GM12878 (cell line): ENCODE results near the gene CRYGS. TPM values are rescaled to one million over a fixed set of nuclear protein-coding genes. Genes with fewer than 3 reads are reported as not detected.
"Not testable (repeated sequence)": the region's sequence is repeated elsewhere in the genome, so short reads cannot be mapped to it uniquely, and the experiment has no call there.

Source experiments
- ATAC-seq: fragments of 200-7000 bp; cut with Tn5 transposase; 3 replicates; pipeline ENCODE4 v1.9.1; 2020; ENCODE audit warnings: mild to moderate bottlenecking, moderate library complexity
- BruUV-seq: library from RNA; stranded (reverse); fragments of 400-500 nt; replicated peaks from 2 replicates; lab custom pipeline; 2021; lab: Mats Ljungman, UMichigan
- CTCF ChIA-PET: fragments of 300-600 bp; sonication (Branson Sonifier 250); formaldehyde crosslinking; extraction: SDS; loops from one replicate; lab custom pipeline; 2021; ENCODE audit warnings: inconsistent platforms; lab: Yijun Ruan, JAX
- POLR2A ChIA-PET: fragments of 350-600 bp; formaldehyde crosslinking; extraction: SDS; loops from one replicate; lab custom pipeline; 2021; ENCODE audit warnings: inconsistent platforms; lab: Charles Lee
- RAD21 ChIA-PET: fragments of 300-600 bp; sonication (Branson Sonifier 250); formaldehyde crosslinking; loops from one replicate; lab custom pipeline; 2023; ENCODE audit warnings: antibody characterized with exemption; ENCODE audit not compliant: unreplicated experiment; lab: Charles Lee
- SMC1A ChIA-PET: fragments of 300-600 bp; sonication (Branson Sonifier 250); formaldehyde crosslinking; loops from one replicate; lab custom pipeline; 2023; ENCODE audit not compliant: unreplicated experiment, uncharacterized antibody; lab: Charles Lee
- DNase-seq: peaks from one replicate; pipeline ENCODE4 v3.0.0-alpha.2; 2011; ENCODE audit warnings: low read depth, low spot score
- FAIRE-seq: peaks from 3 replicates; lab custom pipeline; 2011; peaks lifted over from hg19 to GRCh38; lab: Jason Lieb, UNC
- H2AFZ ChIP-seq: 2 replicates; pipeline ENCODE4 v1.6.0; 2011; ENCODE audit warnings: low read depth, low read length, control low read depth; ENCODE audit not compliant: control insufficient read depth
- H3K27ac ChIP-seq: 2 replicates; pipeline ENCODE4 v1.5.1; 2011; ENCODE audit warnings: control low read depth; ENCODE audit not compliant: control insufficient read depth, insufficient read depth
- H3K27me3 ChIP-seq, 2 experiments: replicated peaks in 1 of 2; 2 replicates each; pipeline versions ENCODE4 v1.6.0 to v1.6.1; 2011; ENCODE audit warnings: low read length in 1 of 2; ENCODE audit not compliant: control insufficient read depth in 2 of 2, insufficient read depth in 2 of 2
- H3K36me3 ChIP-seq, 2 experiments: 2 replicates each; pipeline ENCODE4 v1.5.1; 2011; ENCODE audit warnings: low read length in 1 of 2; ENCODE audit not compliant: control insufficient read depth in 2 of 2, insufficient read depth in 2 of 2
- H3K4me1 ChIP-seq: 2 replicates; pipeline ENCODE4 v1.6.1; 2011; ENCODE audit warnings: mild to moderate bottlenecking, low read length, moderate library complexity, mixed read lengths; ENCODE audit not compliant: control insufficient read depth, insufficient read depth
- H3K4me2 ChIP-seq: 2 replicates; pipeline ENCODE4 v1.6.0; 2011; ENCODE audit warnings: control low read depth; ENCODE audit not compliant: control insufficient read depth, insufficient read depth
- H3K4me3 ChIP-seq: fragments of 200-600 bp; sonication (generic); 2 replicates; pipeline ENCODE4 v1.5.1; 2016
- H3K79me2 ChIP-seq: 2 replicates; pipeline ENCODE4 v1.6.0; 2011; ENCODE audit warnings: low read length; ENCODE audit not compliant: control insufficient read depth, insufficient read depth
- H3K9ac ChIP-seq: 2 replicates; pipeline ENCODE4 v1.8.0; 2011; ENCODE audit warnings: low read length, control low read depth, mixed read lengths; ENCODE audit not compliant: control insufficient read depth, insufficient read depth
- H3K9me3 ChIP-seq: replicated peaks from 3 replicates; pipeline ENCODE4 v1.5.1; 2011; ENCODE audit warnings: mild to moderate bottlenecking, low read length; ENCODE audit not compliant: control insufficient read depth, insufficient read depth
- H4K20me1 ChIP-seq: 2 replicates; pipeline ENCODE4 v1.6.0; 2011; ENCODE audit not compliant: control insufficient read depth, insufficient read depth
- CREM ChIP-seq: IDR thresholded peaks from 2 replicates; pipeline ENCODE4 v1.6.1; 2014; ENCODE audit warnings: antibody characterized with exemption, low read depth
- POLR2AphosphoS5 ChIP-seq: IDR thresholded peaks from 2 replicates; pipeline ENCODE4 v1.6.1; 2011; ENCODE audit warnings: mild to moderate bottlenecking, low read length, inconsistent platforms
- SUZ12 ChIP-seq: fragments of 200-600 bp; sonication (generic); IDR thresholded peaks from one replicate; pipeline ENCODE4 v1.6.1; 2018; ENCODE audit warnings: antibody characterized with exemption, mild to moderate bottlenecking; ENCODE audit not compliant: unreplicated experiment
- ZNF207 ChIP-seq: fragments of 450-650 bp; IDR thresholded peaks from 2 replicates; pipeline ENCODE4 v1.6.1; 2014; ENCODE audit warnings: antibody characterized with exemption, mild to moderate bottlenecking, borderline replicate concordance
- ZNF274 ChIP-seq: IDR thresholded peaks from one replicate; pipeline ENCODE4 v1.8.0; 2011; ENCODE audit not compliant: insufficient read length, insufficient read depth
- WGBS: methylation state at CpG from one replicate; pipeline ENCODE4 v1.1.6; 2016; ENCODE audit warnings: low lambda C conversion rate; ENCODE audit not compliant: insufficient replicate concordance, insufficient coverage; ENCODE audit errors: missing lambda C conversion rate; 5-methylcytosine and 5-hydroxymethylcytosine counted together
- in situ Hi-C: fragments of 300-500 bp; cut with MboI; formaldehyde crosslinking; loops from 9 replicates; pipeline ENCODE4 v1.14.3; 2018; ENCODE audit warnings: mixed read lengths
- intact Hi-C: fragments of 100-400 bp; cut with micrococcal nuclease; formaldehyde crosslinking; loops from one replicate; pipeline ENCODE4 v1.14.2; 2022; ENCODE audit not compliant: unreplicated experiment
- polyA plus RNA-seq, 11 experiments: library from polyadenylated mRNA; depleted of rRNA in 4 of 11; unstranded in 6 of 11; stranded (reverse) in 5 of 11; fragments of >200 nt; fragmentation: Nextera tagmentation in 4 of 11; fragmentation: Illumina TruSeq in 1 of 11; extraction: Ambion mirVana in 4 of 11; extraction: Trizol in 1 of 11; gene quantifications; 1 replicate in 1 of 11; 2 replicates in 10 of 11; pipeline versions ENCODE4 v1.2.1 to v1.2.3, GENCODE V29; 2011 to 2016; ENCODE audit warnings: inconsistent platforms in 2 of 11, missing spikeins in 2 of 11, low read depth in 1 of 11
- total RNA-seq, 4 experiments: library from RNA; depleted of rRNA in 3 of 4; stranded (reverse); fragments of >200 nt in 3 of 4; fragmentation: Illumina TruSeq in 1 of 4; extraction: Trizol in 1 of 4; gene quantifications; 2 replicates each; pipeline versions ENCODE4 v1.2.1 to v1.2.3, GENCODE V29; 2013 to 2021

Gene CRYGS
- total and polyA plus RNA-seq, 10 of the 15 experiments (the other 5 are each of a cell fraction or from before 2014, with no cell fraction given) = 1.1 to 6.0 (median 2.5) TPM

DNA sequence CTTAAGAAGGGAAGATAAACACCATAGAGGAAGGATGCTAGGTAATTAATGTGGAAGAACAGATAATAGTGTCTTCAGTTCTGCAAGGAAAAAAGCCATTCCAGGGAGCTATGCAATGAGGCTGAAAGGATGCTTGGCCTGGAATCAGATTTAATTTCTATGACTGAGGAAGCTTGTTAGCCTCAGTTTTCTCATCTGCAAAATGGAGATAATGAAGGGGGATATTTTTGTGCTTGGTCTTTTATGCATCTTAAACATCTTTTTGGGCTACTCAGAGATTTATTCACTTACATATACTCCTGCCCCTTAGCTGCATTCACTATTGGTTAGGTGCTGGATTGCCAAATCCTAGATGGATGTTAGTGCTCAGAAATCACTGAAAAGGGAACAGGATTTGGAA is 43.0 kb upstream of the CRYGS start:
- no peaks in the 10 kb centered on the region for H3K27me3 ChIP-seq
- RAD21 ChIA-PET = no interaction called here
- BruUV-seq = no TSS peak

GRCh38 chr3:186586245-186586644 is 42.1 kb upstream of the CRYGS start:
- H4K20me1 ChIP-seq, H3K4me3 ChIP-seq, RAD21 ChIA-PET, intact Hi-C loops, H3K4me1 ChIP-seq, H2AFZ ChIP-seq, H3K79me2 ChIP-seq, H3K27ac ChIP-seq, FAIRE-seq, DNase-seq, H3K9ac ChIP-seq, H3K9me3 ChIP-seq, H3K4me2 ChIP-seq, BruUV-seq, ATAC-seq, in situ Hi-C loops, H3K27me3 ChIP-seq: not testable (repeated sequence)
- CTCF ChIA-PET = interaction anchor here (0.6 to 2.9 kb wide), 4 partner anchors 30 to 1809 kb away, joined by 3 to 11 read pairs (median 3); no protein-coding TSS in a partner anchor
- 86% methylated on average over 8 of the region's 9 CpGs for WGBS
- POLR2A ChIA-PET = interaction anchor here (0.6 kb wide), 1 partner anchor 235 kb away, joined by 3 read pairs; no protein-coding TSS in a partner anchor
- SMC1A ChIA-PET = interaction anchor here (0.7 kb wide), 1 partner anchor 11 kb away, joined by 3 read pairs; no protein-coding TSS in a partner anchor
- H3K36me3 ChIP-seq = peaks cover 6 to 28% of the 10 kb centered on the region in 2 experiments

More for the DNA sequence above, 43.0 kb upstream of the CRYGS start:
- H3K27ac ChIP-seq = no peak overlapping the region
- H3K9ac ChIP-seq = no peak overlapping the region
- FAIRE-seq (no peak), DNase-seq (no peak), ATAC-seq (no peak)
- intact Hi-C loops (no loop called here), in situ Hi-C loops (no loop called here)
- H3K9me3 ChIP-seq = no peaks in the 10 kb centered on the region
- ChIA-PET CTCF (interaction anchor here (0.6 to 2.9 kb wide), 5 partner anchors 10 to 1810 kb away, joined by 3 to 11 read pairs (median 3); no protein-coding TSS in a partner anchor), POLR2A (interaction anchor here (0.6 to 1.6 kb wide), 3 partner anchors 16 to 234 kb away, joined by 3 to 5 read pairs (median 4); partner anchors contain the start of gene DNAJB11), SMC1A (interaction anchor here (0.6 to 1.0 kb wide), 3 partner anchors 47 to 66 kb away, joined by 3 to 4 read pairs (median 3); no protein-coding TSS in a partner anchor)
- H3K4me2 ChIP-seq = no peak overlapping the region
- TF ChIP-seq ZNF207 (no peak), ZNF274 (no peak), SUZ12 (no peak), CREM (no peak), POLR2AphosphoS5 (no peak)
- H3K79me2 ChIP-seq = no peaks in the 10 kb centered on the region
- H3K4me3 ChIP-seq = no peak overlapping the region
- no peak overlapping the region for H2AFZ ChIP-seq
- H3K4me1 ChIP-seq = no peaks in the 10 kb centered on the region
- H4K20me1 ChIP-seq = no peaks in the 10 kb centered on the region
- H3K36me3 ChIP-seq = peaks cover 4 to 20% of the 10 kb centered on the region in 2 experiments
